Measurements from ENCODE around the gene DUOXA1. TPM values are rescaled to one million over a fixed set of nuclear protein-coding genes. Genes with fewer than 3 reads are reported as not detected.
A peak's percentile ranks its signal among the peaks of the same experiment; 100 is the strongest.

The DUOXA1 gene, protein sequence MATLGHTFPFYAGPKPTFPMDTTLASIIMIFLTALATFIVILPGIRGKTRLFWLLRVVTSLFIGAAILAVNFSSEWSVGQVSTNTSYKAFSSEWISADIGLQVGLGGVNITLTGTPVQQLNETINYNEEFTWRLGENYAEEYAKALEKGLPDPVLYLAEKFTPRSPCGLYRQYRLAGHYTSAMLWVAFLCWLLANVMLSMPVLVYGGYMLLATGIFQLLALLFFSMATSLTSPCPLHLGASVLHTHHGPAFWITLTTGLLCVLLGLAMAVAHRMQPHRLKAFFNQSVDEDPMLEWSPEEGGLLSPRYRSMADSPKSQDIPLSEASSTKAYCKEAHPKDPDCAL
- under 1 TPM in 1 of 2 experiments, not detected in 1; 0.68 TPM for total RNA-seq

DNA sequence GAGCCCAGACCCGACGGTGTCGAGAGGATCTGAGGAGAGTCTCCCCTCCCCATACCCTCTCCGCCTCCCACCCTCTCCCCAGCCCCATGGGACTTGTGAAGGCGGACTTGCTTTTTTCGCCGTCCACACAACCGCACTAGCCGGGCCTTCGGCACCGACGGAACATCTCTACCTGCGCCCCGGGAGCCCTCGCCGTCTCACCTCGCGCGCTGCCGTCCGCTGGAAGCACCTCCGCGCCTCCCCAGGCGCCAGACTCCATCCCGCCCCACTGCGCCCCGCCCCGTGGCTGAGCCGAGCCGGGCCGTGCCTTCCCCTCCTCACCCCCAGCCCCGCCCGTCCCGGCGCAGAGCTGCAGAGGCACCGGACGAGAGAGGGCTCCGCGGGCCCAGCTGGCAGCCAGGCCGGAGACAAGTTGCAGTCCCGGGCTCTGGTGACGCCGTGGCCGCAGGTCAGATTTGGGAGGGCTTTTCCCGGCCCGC, at the start of gene DUOXA1, which contains the start of gene DUOX1:
DUOXA1 (minus strand) TSS at position 229 of the 479 bp plus-strand sequence. CDS start 6,865 bp downstream, outside the sequence.
DUOX1 (plus strand) TSS at position 344 of the 479 bp plus-strand sequence. CDS start 1,973 bp downstream, outside the sequence.
- ATAC-seq (ENCODE audit: low read depth) (peak; percentile 78), DNase-seq (peak; percentile 55)
- H3K9me3 Mint-ChIP-seq, result no peaks in the 10 kb centered on the region
- H3K27ac Mint-ChIP-seq, result no peak within 1 kb of the TSS
- POLR2A ChIA-PET, result no interaction called here
- peak within 1 kb of the TSS; percentile 2 for H3K4me3 Mint-ChIP-seq
- H3K4me1 Mint-ChIP-seq, result peaks cover 3% of the 10 kb centered on the region
- peaks cover 67% of the 10 kb centered on the region for H3K27me3 Mint-ChIP-seq
- H3K36me3 Mint-ChIP-seq, result no peaks in the 10 kb centered on the region

DNA sequence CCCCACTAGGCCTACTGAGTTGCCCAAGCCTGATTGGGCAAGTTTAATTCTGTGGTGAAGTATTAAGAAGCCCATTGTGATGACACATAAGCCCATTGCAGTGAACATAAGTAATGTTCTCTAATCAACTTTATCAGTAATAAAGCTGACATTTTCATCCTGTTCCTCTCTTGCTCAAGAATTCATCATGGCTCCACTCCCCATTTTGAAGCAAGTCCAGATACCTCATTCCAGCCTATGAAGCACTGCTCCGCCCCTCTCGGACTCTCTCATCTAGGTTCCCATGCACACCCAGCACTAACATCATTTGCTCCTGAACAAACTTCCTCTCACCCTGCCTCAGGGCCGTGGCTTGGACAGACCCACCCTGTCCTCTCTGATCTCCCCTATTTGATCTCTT, 47.6 kb upstream of the DUOXA1 start:
- ATAC-seq (ENCODE audit: low read depth), result no peak
- Mint-ChIP-seq H3K9me3 (no peaks in the 10 kb centered on the region), H3K4me3 (no peak overlapping the region), H3K27ac (no peak overlapping the region), H3K4me1 (peaks cover 13% of the 10 kb centered on the region), H3K27me3 (no peaks in the 10 kb centered on the region), H3K36me3 (no peaks in the 10 kb centered on the region)
- no peak for DNase-seq
- POLR2A ChIA-PET, result no interaction called here

DNA sequence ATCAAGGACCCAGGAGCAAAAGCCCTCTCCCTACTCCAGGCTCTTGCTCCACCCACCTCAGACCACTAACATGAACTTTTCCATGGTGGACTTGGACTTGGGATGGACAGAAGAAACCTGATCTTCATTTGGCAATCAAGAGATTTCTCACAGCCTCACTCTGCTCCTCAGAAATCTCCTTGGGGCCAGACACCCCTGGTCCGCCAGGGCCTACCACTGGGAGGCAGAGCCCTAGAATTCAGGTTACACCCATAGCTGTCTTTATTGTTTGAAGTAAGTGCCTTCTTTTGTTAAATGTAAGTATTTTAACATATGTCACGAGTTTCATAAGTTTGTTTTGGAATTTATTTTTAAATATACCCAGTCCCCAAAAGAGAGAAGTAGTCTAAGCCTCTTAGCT, 44.9 kb upstream of the DUOXA1 start:
- POLR2A ChIA-PET, result no interaction called here
- DNase-seq (no peak), ATAC-seq (ENCODE audit: low read depth) (no peak)
- Mint-ChIP-seq H3K27ac (no peak overlapping the region), H3K36me3 (no peaks in the 10 kb centered on the region), H3K4me1 (no peaks in the 10 kb centered on the region), H3K4me3 (no peak overlapping the region), H3K27me3 (no peaks in the 10 kb centered on the region), H3K9me3 (no peaks in the 10 kb centered on the region)

DNA sequence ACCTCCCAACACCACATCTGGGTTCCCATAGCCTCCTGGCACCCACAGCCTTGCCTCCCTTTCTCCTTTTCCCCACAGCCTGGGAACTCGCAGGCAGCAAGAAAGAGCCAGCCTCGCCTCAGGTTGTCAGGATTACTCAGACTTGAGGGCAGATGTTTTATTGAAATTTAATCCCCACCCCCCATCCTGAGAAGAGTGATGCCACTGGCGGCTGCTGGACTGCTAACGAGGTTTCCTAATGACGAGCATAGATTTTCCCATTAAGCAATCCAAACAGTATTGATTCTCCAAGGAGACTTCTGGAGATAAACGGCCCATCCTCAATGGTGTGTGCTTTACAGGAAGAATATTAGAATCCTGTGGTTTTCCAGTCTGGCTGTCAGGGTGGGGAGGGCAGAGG, 44.4 kb upstream of the DUOXA1 start:
- H3K27me3 Mint-ChIP-seq, result no peaks in the 10 kb centered on the region
- H3K27ac Mint-ChIP-seq, result no peak overlapping the region
- no peak for DNase-seq
- H3K36me3 Mint-ChIP-seq, result no peaks in the 10 kb centered on the region
- POLR2A ChIA-PET, result no interaction called here
- H3K9me3 Mint-ChIP-seq, result no peaks in the 10 kb centered on the region
- no peaks in the 10 kb centered on the region for H3K4me1 Mint-ChIP-seq
- no peak overlapping the region for H3K4me3 Mint-ChIP-seq
- no peak for ATAC-seq (ENCODE audit: low read depth)

DNA sequence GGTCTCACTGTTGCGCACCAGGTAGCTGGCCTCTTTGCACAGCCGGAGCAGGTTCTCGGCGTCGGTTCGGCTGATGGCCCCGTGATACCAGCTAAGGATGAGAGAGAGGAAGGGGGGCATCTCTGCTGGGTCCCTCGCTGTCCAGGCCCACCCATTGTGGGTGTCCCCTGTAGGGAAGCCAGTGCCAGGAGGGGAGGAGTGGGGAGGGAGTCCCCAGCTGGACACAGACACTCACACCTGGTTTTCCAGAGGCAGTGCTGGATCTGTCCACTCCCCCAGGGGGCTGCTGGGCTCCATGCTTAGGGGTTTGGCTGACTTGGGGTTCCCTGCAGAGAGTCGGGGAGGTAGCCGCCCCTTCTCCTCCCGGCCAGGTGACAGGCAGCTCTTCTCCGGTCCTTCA, 42.2 kb upstream of the DUOXA1 start:
- POLR2A ChIA-PET, result no interaction called here
- Mint-ChIP-seq H3K27me3 (no peaks in the 10 kb centered on the region), H3K4me3 (no peak overlapping the region), H3K9me3 (no peaks in the 10 kb centered on the region), H3K4me1 (peaks cover 2% of the 10 kb centered on the region), H3K36me3 (no peaks in the 10 kb centered on the region), H3K27ac (no peak overlapping the region)
- DNase-seq (no peak), ATAC-seq (ENCODE audit: low read depth) (no peak)

DNA sequence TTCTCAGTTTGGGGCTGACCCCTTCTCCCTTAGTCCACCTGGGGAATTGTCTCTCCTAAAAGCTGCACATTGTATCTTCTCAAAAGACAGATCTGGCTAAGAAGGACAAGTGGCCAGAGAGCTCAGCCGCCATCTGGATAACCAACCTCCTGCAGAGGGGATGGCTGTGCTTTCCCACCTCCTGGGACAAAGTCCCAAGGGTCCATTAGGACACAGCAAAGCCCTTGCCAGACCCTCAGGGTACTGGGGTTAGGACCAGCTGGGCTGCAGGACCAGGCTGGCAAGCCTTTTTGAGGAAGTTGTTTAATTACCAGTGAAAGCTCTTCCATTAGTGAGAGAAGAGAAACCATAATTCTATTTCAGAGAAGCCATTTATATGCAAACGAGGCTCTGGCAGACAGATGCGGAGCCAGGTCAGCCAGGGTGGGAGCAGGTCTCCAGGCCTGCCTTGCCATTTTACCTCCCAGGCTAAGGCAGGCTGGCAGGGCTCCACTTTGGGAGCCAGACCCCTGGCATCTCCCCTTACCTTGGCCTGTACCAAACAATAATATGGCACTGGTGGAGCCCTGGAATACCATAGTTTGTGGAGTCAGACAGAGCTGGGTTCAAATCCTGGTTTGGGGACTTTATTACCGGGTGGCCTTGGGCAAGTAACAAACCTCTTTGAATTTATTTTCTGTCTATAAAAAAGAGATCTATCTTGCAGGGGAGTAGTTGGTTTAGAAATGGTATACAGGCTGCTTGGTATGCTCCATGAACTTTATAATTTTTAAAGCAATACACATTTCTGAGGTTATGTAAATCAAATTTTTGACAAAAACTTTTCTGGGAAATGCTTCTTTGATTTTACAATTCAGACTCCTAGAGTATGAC, 40.2 kb upstream of the DUOXA1 start:
- H3K27ac Mint-ChIP-seq, result no peak overlapping the region

DNA sequence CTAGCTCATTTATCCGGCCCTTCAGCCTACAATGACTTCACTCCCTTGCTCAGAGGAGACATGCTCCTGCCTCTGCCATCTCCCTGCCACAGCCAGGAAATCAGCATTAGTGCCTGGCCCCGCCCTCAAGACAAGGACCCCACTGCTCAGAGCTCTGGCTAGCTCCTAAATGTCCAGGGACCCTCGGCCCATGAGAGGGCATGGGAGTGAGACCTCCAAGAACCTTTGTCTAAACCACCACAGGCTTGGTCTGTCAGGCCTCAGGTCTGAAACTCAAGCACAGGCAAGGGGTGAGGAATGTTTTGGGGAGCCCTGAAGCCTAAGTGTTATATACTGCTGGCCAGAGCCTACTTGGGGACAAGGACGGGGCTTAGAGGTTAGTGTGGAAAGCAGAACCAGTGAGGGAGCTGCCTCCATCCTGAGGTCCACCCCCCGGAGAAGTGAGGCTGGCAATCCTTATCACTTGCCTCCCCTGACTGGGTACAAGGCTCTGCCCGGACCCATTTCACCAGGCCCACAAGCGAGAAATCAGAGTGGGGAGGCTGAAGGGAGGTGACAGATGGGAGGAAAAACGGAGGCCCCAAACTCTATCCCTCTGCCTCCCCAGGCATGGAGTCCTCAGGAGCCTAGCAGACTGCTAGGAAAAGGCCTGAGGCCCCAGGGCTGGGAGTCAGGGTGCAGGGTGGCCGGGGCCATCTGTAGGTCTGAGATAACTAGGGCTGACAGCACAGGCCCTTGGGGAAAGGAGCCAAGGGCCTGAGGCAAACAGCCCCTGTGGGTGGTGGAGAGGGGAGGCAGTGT, 39.3 kb upstream of the DUOXA1 start:
- DNase-seq (no peak), ATAC-seq (ENCODE audit: low read depth) (no peak)
- Mint-ChIP-seq H3K4me1 (peaks cover 10% of the 10 kb centered on the region), H3K4me3 (no peak overlapping the region), H3K27me3 (no peaks in the 10 kb centered on the region), H3K36me3 (no peaks in the 10 kb centered on the region), H3K9me3 (no peaks in the 10 kb centered on the region), H3K27ac (no peak overlapping the region)
- POLR2A ChIA-PET, result interaction anchor here (0.9 to 3.3 kb wide), 5 partner anchors 10 to 234 kb away, joined by 3 to 14 read pairs (median 4); a partner anchor contains a TSS

More for the DNA sequence above, 40.2 kb upstream of the DUOXA1 start:
- H3K4me1 Mint-ChIP-seq, result peaks cover 10% of the 10 kb centered on the region
- POLR2A ChIA-PET, result interaction anchor here (0.7 to 3.3 kb wide), 3 partner anchors 9 to 243 kb away, joined by 3 to 14 read pairs (median 3); no protein-coding TSS in a partner anchor
- H3K9me3 Mint-ChIP-seq, result no peaks in the 10 kb centered on the region
- no peak overlapping the region for H3K4me3 Mint-ChIP-seq
- H3K36me3 Mint-ChIP-seq, result no peaks in the 10 kb centered on the region
- H3K27me3 Mint-ChIP-seq, result no peaks in the 10 kb centered on the region
- DNase-seq, result no peak
- no peak for ATAC-seq (ENCODE audit: low read depth)

DNA sequence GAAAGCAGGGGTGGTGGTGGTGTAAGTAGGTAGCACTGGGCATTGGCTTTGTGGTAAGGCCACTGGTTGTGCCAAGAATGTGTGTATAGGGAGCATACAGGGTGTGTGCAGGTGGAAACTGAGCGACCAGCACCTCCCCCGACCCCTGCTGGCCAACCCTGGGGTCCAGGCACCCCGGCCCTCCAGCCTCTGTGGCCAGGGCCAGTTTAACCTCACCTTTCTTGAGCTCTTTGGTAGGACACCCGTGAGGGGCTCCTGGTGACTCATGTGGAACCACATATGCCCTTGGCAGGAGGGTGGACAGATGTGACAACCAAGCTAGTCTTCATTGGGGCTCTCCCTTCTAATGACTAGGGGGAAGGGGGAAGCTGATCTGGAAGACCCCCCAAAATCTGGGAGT, 38.6 kb upstream of the DUOXA1 start:
- no peak for ATAC-seq (ENCODE audit: low read depth)
- Mint-ChIP-seq H3K27me3 (no peaks in the 10 kb centered on the region), H3K36me3 (no peaks in the 10 kb centered on the region), H3K4me3 (no peak overlapping the region), H3K27ac (no peak overlapping the region), H3K4me1 (peaks cover 10% of the 10 kb centered on the region), H3K9me3 (no peaks in the 10 kb centered on the region)
- POLR2A ChIA-PET, result interaction anchor here (0.9 to 3.3 kb wide), 4 partner anchors 11 to 234 kb away, joined by 3 to 14 read pairs (median 6); a partner anchor contains a TSS
- no peak for DNase-seq

DNA sequence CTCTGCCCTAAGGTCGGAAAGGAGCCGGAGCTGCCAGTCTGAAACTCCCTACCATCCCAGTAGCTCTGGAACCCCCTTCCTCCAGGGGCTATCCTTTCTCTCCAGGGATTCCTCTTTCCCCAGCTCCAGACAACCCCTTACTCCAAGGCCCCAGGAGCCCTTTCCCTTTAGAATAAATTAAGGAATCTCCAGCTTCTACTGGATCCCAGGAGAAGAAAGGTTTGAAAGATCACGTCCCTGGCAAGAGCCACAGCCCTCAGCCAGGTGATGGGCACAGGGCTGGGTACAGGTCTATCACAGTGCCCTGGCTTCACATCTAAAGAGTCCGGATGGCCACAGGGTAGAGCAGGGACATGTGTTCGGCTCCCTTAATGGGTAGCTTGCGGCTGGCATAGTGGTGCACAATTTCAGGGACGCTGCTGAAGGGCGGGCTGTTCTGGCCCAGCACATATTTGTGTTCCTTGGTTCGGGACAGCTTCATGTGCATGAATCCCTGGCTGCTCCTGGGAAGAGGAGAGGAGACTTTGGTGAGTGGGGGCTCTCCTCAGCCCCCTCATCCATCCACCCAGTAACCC, 38.0 kb upstream of the DUOXA1 start:
- Mint-ChIP-seq H3K4me1 (peaks cover 10% of the 10 kb centered on the region), H3K36me3 (no peaks in the 10 kb centered on the region), H3K4me3 (peak overlapping the region; percentile 69), H3K27me3 (no peaks in the 10 kb centered on the region), H3K27ac (peak overlapping the region; percentile 79), H3K9me3 (no peaks in the 10 kb centered on the region)
- POLR2A ChIA-PET, result interaction anchor here (0.6 to 3.3 kb wide), 7 partner anchors 30 to 478 kb away, joined by 3 to 14 read pairs (median 6); a partner anchor contains a TSS
- no peak for DNase-seq
- ATAC-seq (ENCODE audit: low read depth), result no peak

DNA sequence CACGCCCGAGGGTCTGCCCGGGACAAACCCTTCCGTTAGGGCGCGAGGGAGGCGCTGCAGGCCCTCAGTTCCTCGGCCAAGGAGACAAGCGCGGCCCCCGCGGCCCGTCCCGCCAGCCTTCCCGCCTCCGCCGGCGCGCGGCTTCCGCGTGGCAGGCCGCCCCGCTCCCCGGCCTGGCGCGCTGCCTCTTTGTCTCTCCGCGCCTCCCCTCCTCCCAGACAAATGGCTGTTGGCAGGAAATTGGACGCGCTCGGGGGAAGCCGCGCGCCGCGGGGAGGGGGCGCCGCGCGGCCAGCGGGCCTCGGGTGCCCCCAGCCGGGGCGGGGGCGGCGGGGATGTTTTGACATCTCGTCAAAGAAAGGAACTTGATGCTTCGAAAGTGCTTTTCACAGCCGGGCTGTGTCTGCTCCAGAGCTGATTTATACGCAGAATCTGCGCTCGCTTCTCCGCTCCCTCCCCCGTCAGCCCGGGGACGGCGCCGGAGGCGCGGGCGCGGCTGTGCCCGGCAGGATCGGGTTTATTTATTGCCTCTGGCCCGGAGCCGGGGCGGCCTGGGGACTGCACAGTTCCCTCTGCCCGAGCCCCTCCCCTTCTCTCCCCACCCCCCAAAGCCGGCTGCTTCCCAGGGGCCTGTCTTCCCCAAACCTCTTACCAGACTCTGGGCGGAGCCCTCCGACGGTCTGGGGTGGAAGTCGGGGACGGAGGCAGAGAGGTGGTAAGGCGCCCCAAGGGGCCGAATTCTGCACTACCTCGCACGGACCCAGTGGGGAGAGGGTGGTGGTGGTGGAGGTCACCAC, 37.4 kb upstream of the DUOXA1 start:
- Mint-ChIP-seq H3K36me3 (no peaks in the 10 kb centered on the region), H3K4me1 (peaks cover 11% of the 10 kb centered on the region), H3K4me3 (peak overlapping the region; percentile 69), H3K27ac (peak overlapping the region; percentile 79), H3K27me3 (no peaks in the 10 kb centered on the region), H3K9me3 (no peaks in the 10 kb centered on the region)
- ATAC-seq (ENCODE audit: low read depth), result peak; percentile 93
- peak; percentile 81 for DNase-seq
- POLR2A ChIA-PET, result interaction anchor here (0.6 to 3.3 kb wide), 8 partner anchors 20 to 477 kb away, joined by 3 to 14 read pairs (median 5); a partner anchor contains a TSS

DNA sequence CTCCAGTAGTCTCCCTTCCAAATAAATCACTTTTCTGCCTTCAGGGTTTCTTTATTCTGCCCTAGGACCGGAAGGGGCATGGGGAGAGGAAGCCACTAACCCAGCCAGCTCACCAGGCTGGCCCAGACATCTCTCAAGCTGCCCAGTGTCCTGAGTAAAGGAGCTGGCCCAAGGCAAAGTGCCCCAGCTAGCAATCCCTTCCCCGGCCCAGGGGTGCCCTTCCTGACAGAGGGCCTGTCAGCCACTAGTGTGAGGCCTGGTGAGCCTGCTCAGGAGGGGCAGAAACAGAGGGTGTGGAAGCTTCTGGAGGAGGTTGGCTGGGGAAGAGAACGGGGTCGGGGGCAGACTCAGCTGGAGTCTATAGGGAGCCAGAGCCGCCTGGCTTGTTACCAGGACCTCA, 35.9 kb upstream of the DUOXA1 start:
- H3K9me3 Mint-ChIP-seq, result no peaks in the 10 kb centered on the region
- DNase-seq (no peak), ATAC-seq (ENCODE audit: low read depth) (no peak)
- peaks cover 12% of the 10 kb centered on the region for H3K4me1 Mint-ChIP-seq
- peak overlapping the region; percentile 73 for H3K4me3 Mint-ChIP-seq
- no peaks in the 10 kb centered on the region for H3K36me3 Mint-ChIP-seq
- H3K27me3 Mint-ChIP-seq, result no peaks in the 10 kb centered on the region
- POLR2A ChIA-PET, result interaction anchor here (1.6 to 3.1 kb wide), 2 partner anchors 21 to 34 kb away, joined by 3 to 40 read pairs; no protein-coding TSS in a partner anchor
- peak overlapping the region; percentile 69 for H3K27ac Mint-ChIP-seq

DNA sequence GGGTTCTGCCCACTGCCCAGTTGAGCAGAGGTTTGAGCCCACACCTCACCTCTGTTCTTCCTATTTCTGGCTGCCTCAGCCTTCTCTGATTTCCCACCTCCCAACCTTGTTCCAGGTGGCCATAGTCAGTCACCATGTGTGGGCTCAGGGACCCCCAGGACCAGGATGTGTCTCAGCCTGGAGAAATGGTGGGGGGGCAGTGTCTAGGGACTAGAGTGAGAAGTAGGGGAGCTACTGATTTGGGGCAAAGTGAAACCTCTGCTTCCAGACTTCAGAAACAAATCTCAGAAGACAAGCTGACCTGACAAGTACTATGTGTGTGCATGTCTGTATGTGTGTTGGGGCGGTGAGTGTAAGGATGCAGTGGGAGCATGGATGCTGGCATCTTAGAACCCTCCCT, 35.2 kb upstream of the DUOXA1 start:
- no peaks in the 10 kb centered on the region for H3K27me3 Mint-ChIP-seq
- H3K27ac Mint-ChIP-seq, result peak overlapping the region; percentile 69
- POLR2A ChIA-PET, result interaction anchor here (3.1 kb wide), 1 partner anchor 35 kb away, joined by 40 read pairs; no protein-coding TSS in a partner anchor
- no peaks in the 10 kb centered on the region for H3K9me3 Mint-ChIP-seq
- H3K4me1 Mint-ChIP-seq, result peaks cover 12% of the 10 kb centered on the region
- no peak for ATAC-seq (ENCODE audit: low read depth)
- H3K4me3 Mint-ChIP-seq, result peak overlapping the region; percentile 40
- no peak for DNase-seq
- H3K36me3 Mint-ChIP-seq, result no peaks in the 10 kb centered on the region
